IMR-90 (cell line): ENCODE data around the gene GALNT17.

ENCODE experiments used
- CEBPB ChIP-seq: IDR thresholded peaks from 2 replicates; pipeline ENCODE4 v1.6.1; 2012; ENCODE audit warnings: low read depth, low read length, improper control_type of control experiment
- CHD1 ChIP-seq: IDR thresholded peaks from 2 replicates; pipeline ENCODE4 v1.6.1; 2012; ENCODE audit warnings: low read depth, low read length, improper control_type of control experiment
- FOS ChIP-seq: fragments of 150-350 bp; IDR thresholded peaks from 2 replicates; pipeline ENCODE4 v1.6.1; 2016; ENCODE audit warnings: low read depth, low read length
- POLR2A ChIP-seq: IDR thresholded peaks from 2 replicates; pipeline ENCODE4 v1.6.1; 2012; ENCODE audit warnings: mild to moderate bottlenecking, low read depth, low read length
- RAD21 ChIP-seq: IDR thresholded peaks from 2 replicates; pipeline ENCODE4 v1.6.1; 2012; ENCODE audit warnings: low read length, improper control_type of control experiment
- RCOR1 ChIP-seq: IDR thresholded peaks from 2 replicates; pipeline ENCODE4 v1.6.1; 2012; ENCODE audit warnings: mild to moderate bottlenecking, low read length, improper control_type of control experiment; ENCODE audit not compliant: insufficient replicate concordance
- RFX5 ChIP-seq: IDR thresholded peaks from 2 replicates; pipeline ENCODE4 v1.8.0; 2012; ENCODE audit warnings: low read depth, mild to moderate bottlenecking, low read length, moderate library complexity
- TF ChIP-seq, protein P1 (sequence below): conservative IDR thresholded peaks from 2 replicates; pipeline ENCODE4 v1.5.1; 2012; ENCODE audit warnings: mild to moderate bottlenecking, low read depth, low read length, improper control_type of control experiment
- TF ChIP-seq, protein P2 (sequence below): fragments of 150-350 bp; IDR thresholded peaks from 2 replicates; pipeline ENCODE4 v1.6.1; 2017; ENCODE audit warnings: mild to moderate bottlenecking, antibody characterized with exemption, low read length, low read depth

DNA sequence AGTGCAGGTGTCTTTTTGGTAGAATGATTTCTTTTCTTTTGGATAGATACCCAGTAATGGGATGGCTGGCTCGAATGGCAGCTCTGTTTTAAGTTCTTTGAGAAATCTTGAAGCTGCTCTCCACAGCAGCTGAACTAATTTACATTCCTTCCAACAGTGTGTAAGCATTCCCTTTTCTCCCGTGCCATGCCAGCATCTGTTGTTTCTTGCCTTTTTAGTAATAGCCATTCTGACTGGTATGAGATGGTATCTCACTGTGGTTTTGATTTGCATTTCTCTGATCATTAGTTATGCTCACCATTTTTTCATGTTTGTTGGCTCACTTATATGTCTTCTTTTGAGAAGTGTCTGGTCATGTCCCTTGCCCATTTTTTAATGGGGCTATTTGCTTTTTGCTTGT, 486.3 kb downstream of the GALNT17 start:
- TF ChIP-seq, protein P1, sequence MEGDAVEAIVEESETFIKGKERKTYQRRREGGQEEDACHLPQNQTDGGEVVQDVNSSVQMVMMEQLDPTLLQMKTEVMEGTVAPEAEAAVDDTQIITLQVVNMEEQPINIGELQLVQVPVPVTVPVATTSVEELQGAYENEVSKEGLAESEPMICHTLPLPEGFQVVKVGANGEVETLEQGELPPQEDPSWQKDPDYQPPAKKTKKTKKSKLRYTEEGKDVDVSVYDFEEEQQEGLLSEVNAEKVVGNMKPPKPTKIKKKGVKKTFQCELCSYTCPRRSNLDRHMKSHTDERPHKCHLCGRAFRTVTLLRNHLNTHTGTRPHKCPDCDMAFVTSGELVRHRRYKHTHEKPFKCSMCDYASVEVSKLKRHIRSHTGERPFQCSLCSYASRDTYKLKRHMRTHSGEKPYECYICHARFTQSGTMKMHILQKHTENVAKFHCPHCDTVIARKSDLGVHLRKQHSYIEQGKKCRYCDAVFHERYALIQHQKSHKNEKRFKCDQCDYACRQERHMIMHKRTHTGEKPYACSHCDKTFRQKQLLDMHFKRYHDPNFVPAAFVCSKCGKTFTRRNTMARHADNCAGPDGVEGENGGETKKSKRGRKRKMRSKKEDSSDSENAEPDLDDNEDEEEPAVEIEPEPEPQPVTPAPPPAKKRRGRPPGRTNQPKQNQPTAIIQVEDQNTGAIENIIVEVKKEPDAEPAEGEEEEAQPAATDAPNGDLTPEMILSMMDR = no peak
- TF ChIP-seq RCOR1 = no peak
- no peak for TF ChIP-seq CHD1
- TF ChIP-seq FOS = no peak
- TF ChIP-seq POLR2A = no peak
- TF ChIP-seq CEBPB = no peak
- TF ChIP-seq RFX5 = no peak
- no peak for TF ChIP-seq RAD21
- TF ChIP-seq, protein P2, sequence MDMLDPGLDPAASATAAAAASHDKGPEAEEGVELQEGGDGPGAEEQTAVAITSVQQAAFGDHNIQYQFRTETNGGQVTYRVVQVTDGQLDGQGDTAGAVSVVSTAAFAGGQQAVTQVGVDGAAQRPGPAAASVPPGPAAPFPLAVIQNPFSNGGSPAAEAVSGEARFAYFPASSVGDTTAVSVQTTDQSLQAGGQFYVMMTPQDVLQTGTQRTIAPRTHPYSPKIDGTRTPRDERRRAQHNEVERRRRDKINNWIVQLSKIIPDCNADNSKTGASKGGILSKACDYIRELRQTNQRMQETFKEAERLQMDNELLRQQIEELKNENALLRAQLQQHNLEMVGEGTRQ = no peak
